ENCODE data around the gene CD55. TPM values are rescaled to one million over a fixed set of nuclear protein-coding genes. Genes with fewer than 3 reads are reported as not detected.

Gene CD55
- total RNA-seq, 1 donor from 2014 or later = 25.5 TPM

DNA sequence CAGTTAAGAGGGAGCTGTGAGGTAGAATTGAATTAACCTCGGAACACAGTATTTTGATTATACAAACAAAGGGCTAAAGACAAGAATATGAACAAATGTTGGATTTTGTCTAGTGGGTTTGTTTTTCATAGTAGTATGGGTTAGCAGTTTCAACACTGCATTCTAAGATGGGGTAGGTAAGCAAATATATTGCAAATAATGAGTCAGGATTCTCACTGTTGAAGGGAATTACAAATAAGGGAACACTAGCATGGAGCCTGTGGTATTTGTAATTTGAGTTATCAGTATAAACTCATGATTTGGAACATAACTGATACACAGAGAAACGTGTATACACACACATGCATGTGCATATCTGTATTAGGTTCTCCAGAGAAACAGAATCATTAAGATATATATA is 44.5 kb downstream of the CD55 start:
- H3K36me3 Mint-ChIP-seq (ENCODE audit: unreplicated experiment) = no peaks in the 10 kb centered on the region
- no peaks in the 10 kb centered on the region for H3K4me1 Mint-ChIP-seq (ENCODE audit: low read depth, unreplicated experiment)
- H3K9me3 Mint-ChIP-seq (ENCODE audit: unreplicated experiment) = no peaks in the 10 kb centered on the region
- DNase-seq = no peak
- H3K4me3 Mint-ChIP-seq (ENCODE audit: unreplicated experiment) = no peak overlapping the region
- TF ChIP-seq, protein P1, sequence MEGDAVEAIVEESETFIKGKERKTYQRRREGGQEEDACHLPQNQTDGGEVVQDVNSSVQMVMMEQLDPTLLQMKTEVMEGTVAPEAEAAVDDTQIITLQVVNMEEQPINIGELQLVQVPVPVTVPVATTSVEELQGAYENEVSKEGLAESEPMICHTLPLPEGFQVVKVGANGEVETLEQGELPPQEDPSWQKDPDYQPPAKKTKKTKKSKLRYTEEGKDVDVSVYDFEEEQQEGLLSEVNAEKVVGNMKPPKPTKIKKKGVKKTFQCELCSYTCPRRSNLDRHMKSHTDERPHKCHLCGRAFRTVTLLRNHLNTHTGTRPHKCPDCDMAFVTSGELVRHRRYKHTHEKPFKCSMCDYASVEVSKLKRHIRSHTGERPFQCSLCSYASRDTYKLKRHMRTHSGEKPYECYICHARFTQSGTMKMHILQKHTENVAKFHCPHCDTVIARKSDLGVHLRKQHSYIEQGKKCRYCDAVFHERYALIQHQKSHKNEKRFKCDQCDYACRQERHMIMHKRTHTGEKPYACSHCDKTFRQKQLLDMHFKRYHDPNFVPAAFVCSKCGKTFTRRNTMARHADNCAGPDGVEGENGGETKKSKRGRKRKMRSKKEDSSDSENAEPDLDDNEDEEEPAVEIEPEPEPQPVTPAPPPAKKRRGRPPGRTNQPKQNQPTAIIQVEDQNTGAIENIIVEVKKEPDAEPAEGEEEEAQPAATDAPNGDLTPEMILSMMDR (IDR thresholded peaks at IDR 0.05; ENCODE audit: partially characterized antibody, unreplicated experiment) = no peak
- no peaks in the 10 kb centered on the region for H3K27me3 Mint-ChIP-seq (ENCODE audit: unreplicated experiment)
- H3K27ac Mint-ChIP-seq (ENCODE audit: unreplicated experiment) = no peak overlapping the region

DNA sequence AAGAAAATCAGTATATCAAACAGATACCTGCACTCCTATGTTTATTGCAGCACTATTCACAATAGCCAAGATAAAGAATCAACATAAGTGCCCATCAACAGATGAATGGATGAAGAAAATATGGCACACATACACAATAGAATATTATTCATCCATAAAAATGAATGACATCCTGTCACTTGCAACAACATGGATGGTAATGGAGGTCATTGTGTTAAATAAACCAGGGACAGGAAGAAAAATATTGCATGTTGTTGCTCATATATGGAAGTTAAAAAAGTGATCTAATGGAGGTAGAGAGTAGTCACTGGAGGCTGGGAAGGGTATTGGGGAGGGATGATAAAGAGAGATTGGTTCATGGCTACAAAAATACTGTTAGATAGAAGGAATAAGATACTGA is 67.2 kb downstream of the CD55 start:
- no peaks in the 10 kb centered on the region for H3K4me1 Mint-ChIP-seq (ENCODE audit: low read depth, unreplicated experiment)
- peaks cover 1% of the 10 kb centered on the region for H3K9me3 Mint-ChIP-seq (ENCODE audit: unreplicated experiment)
- no peak overlapping the region for H3K27ac Mint-ChIP-seq (ENCODE audit: unreplicated experiment)
- H3K36me3 Mint-ChIP-seq (ENCODE audit: unreplicated experiment) = no peaks in the 10 kb centered on the region
- H3K27me3 Mint-ChIP-seq (ENCODE audit: unreplicated experiment) = peaks cover 1% of the 10 kb centered on the region
- TF ChIP-seq, protein P1 (IDR thresholded peaks at IDR 0.05; ENCODE audit: partially characterized antibody, unreplicated experiment) = no peak
- no peak for DNase-seq
- H3K4me3 Mint-ChIP-seq (ENCODE audit: unreplicated experiment) = no peak overlapping the region

DNA sequence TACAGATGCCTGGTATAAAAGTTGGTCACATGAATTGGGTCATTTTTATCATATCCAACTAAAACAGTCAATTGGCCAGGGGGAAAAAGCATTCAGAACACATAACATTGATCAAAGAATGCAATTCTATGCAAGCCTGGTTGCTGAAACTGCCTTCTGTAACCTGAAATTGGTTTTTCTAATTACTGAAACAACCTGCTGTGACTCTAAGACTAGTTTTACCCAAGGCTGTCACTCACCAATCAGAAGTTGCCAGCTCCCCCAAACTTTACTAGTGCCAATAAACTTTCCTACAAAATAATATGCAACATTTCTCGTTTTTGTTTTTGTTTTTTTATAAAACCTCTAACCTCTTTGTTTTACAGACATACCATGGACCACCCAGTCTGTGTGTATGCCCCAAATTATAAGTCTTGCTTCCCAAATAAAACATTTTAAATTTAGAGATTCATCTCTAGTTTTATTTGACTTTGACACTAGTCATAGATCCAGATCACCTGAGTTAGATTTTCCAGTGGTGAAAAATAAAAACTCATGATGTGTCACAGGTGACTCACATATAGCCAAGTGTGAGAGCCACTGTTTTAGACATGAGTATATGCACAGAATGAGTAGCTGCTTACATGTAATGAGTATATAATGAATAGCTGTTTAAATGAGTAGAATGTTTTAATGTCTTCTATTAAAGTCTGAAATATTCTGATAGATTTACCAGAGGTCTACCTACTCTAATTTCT is 68.4 kb downstream of the CD55 start:
- DNase-seq = no peak
- no peak overlapping the region for H3K27ac Mint-ChIP-seq (ENCODE audit: unreplicated experiment)
- H3K36me3 Mint-ChIP-seq (ENCODE audit: unreplicated experiment) = no peaks in the 10 kb centered on the region
- peaks cover 1% of the 10 kb centered on the region for H3K27me3 Mint-ChIP-seq (ENCODE audit: unreplicated experiment)
- TF ChIP-seq, protein P1 (IDR thresholded peaks at IDR 0.05; ENCODE audit: partially characterized antibody, unreplicated experiment) = no peak
- no peaks in the 10 kb centered on the region for H3K4me1 Mint-ChIP-seq (ENCODE audit: low read depth, unreplicated experiment)
- H3K4me3 Mint-ChIP-seq (ENCODE audit: unreplicated experiment) = no peak overlapping the region
- peaks cover 1% of the 10 kb centered on the region for H3K9me3 Mint-ChIP-seq (ENCODE audit: unreplicated experiment)

DNA sequence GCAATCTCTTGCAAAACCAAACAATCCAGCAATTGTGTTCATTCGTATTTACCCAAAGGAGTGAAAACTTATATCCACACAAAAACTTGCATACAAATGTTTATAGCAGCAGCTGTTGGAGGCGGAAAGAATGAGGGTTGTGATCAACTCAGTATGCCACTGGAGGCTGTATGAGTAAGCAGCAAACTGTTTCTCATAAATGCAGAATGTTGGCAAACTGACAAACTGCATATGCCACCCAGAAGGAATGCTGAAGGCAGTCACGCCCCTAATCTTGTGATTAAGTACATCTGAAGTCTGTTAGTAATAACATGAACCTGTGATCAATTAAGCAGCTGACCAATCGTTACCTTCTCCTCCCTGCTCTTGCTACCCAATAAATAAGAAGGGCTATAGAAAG is 72.1 kb downstream of the CD55 start:
- Mint-ChIP-seq H3K36me3 (ENCODE audit: unreplicated experiment) (no peaks in the 10 kb centered on the region), H3K27ac (ENCODE audit: unreplicated experiment) (no peak overlapping the region), H3K9me3 (ENCODE audit: unreplicated experiment) (peaks cover 4% of the 10 kb centered on the region), H3K27me3 (ENCODE audit: unreplicated experiment) (peaks cover 1% of the 10 kb centered on the region), H3K4me1 (ENCODE audit: low read depth, unreplicated experiment) (peaks cover 10% of the 10 kb centered on the region), H3K4me3 (ENCODE audit: unreplicated experiment) (no peak overlapping the region)
- no peak for DNase-seq
- TF ChIP-seq, protein P1 (IDR thresholded peaks at IDR 0.05; ENCODE audit: partially characterized antibody, unreplicated experiment) = no peak

DNA sequence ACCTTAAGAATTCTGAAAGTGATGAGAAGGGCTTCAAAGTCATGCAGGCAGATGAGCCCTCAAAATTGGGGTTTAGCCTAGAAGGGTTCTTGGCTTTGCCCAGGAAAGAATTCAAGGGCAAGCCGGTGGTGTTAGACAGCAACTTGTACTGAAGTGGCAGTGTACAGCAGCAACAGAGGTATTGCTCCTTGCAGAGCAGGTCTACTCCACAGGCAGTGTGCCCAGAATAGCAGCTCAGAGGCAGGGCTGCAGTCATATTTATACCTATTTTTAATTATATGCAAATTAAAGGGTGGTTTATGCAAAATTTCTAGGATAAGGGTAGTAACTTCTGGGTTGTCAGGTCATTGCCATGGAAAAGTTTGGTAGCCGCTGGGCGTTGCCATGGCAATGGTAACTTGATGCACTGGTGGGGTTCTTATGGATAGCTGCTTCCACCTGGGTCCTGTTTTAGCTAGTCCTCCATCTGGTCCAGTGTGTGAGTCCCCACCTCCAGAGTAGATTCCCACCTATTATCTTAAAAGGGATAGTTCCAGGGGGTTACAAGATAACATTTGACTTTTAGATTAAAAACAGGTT is 74.8 kb downstream of the CD55 start:
- Mint-ChIP-seq H3K27me3 (ENCODE audit: unreplicated experiment) (peaks cover 2% of the 10 kb centered on the region), H3K36me3 (ENCODE audit: unreplicated experiment) (no peaks in the 10 kb centered on the region), H3K27ac (ENCODE audit: unreplicated experiment) (peak overlapping the region; percentile 11), H3K4me1 (ENCODE audit: low read depth, unreplicated experiment) (peaks cover 10% of the 10 kb centered on the region), H3K4me3 (ENCODE audit: unreplicated experiment) (no peak overlapping the region), H3K9me3 (ENCODE audit: unreplicated experiment) (peaks cover 8% of the 10 kb centered on the region)
- no peak for DNase-seq
- TF ChIP-seq, protein P1 (IDR thresholded peaks at IDR 0.05; ENCODE audit: partially characterized antibody, unreplicated experiment) = no peak
